GM21717 (cell line): ENCODE results near the gene TRIM64C.
"Not testable (repeated sequence)": the region's sequence is repeated elsewhere in the genome, so short reads cannot be mapped to it uniquely, and the experiment has no call there.

Experiments
- ATAC-seq: cut with Tn5 transposase; IDR thresholded peaks from one replicate; pipeline ENCODE4 v1.9.1; 2021; ENCODE audit warnings: mild to moderate bottlenecking, moderate library complexity; ENCODE audit not compliant: unreplicated experiment

Gene TRIM64C

GRCh38 chr11:49059012-49059411 lies at the start of gene TRIM64C:
Gene TRIM64C (minus strand): TSS chr11:49059112. CDS start chr11:49059112, 0 bp downstream.
- ATAC-seq, result not testable (repeated sequence)

- ATAC-seq, result not testable (repeated sequence)
Observed at GRCh38 chr11:49102356-49102755, 43.4 kb upstream of the TRIM64C start.

- not testable (repeated sequence) for ATAC-seq
Observed at GRCh38 chr11:49069897-49070296, 11.0 kb upstream of the TRIM64C start.

- not testable (repeated sequence) for ATAC-seq
Observed at GRCh38 chr11:49049821-49050220, 9.1 kb downstream of the TRIM64C start.

GRCh38 chr11:49048229-49048628 lies 10.7 kb downstream of the TRIM64C start:
- ATAC-seq, result not testable (repeated sequence)

- not testable (repeated sequence) for ATAC-seq
Observed at GRCh38 chr11:49028523-49028922, 30.4 kb downstream of the TRIM64C start, which contains the start of gene TRIM49B. Gene TRIM49B (plus strand): TSS chr11:49028823. CDS start chr11:49031600, 2,777 bp downstream.
